ENCODE results near the gene YTHDC1. TPM values are rescaled to one million over a fixed set of nuclear protein-coding genes. Genes with fewer than 3 reads are reported as not detected.

Gene YTHDC1
- total and polyA plus RNA-seq, 2 of the 13 experiments (the other 11 are each of a cell fraction or from before 2014, with no cell fraction given): 37.3 to 56.8 TPM

- Histone ChIP-seq H3K4me3 (replicated peaks in 1 of 3; ENCODE audit: insufficient read depth in 1 of 3, low read depth in 2 of 3, low read length in 3 of 3) (no peak overlapping the region), H3K9me3 (ENCODE audit: low read length) (0 out of 2 replicates have a peak, but pooled peaks cover 10% of the 10 kb centered on the region), H4K20me1 (ENCODE audit: insufficient read depth, low read length) (no peaks in the 10 kb centered on the region), H3K79me2 (ENCODE audit: insufficient read depth, low read length) (no peaks in the 10 kb centered on the region), H3K9ac (ENCODE audit: insufficient read depth, low read depth, low read length) (no peak overlapping the region), H2AFZ (ENCODE audit: low read length) (no peak overlapping the region), H3K4me2 (ENCODE audit: low read depth, low read length) (no peak overlapping the region), H3K27me3 (ENCODE audit: control insufficient read depth in 1 of 2, insufficient read depth in 2 of 2, low read length in 2 of 2) (no peaks in the 10 kb centered on the region; a peak in 1 of 5 replicates), H3K36me3 (replicated peaks in 1 of 2; ENCODE audit: control insufficient read depth in 1 of 2, insufficient read depth in 2 of 2, low read length in 2 of 2) (no peaks in the 10 kb centered on the region), H3K27ac (ENCODE audit: extremely low read length, insufficient read depth, low read length) (no peak overlapping the region), H3K4me1 (ENCODE audit: insufficient read depth, low read length) (peaks cover 5% of the 10 kb centered on the region; the same call in 1 of the 2 replicates)
- in situ Hi-C loops (cut with HindIII; ENCODE audit: extremely low pct_ligation_motif_present, low pct_unique_long_range_greater_than_20kb): no loop called here
- DNase-seq (ENCODE audit: low spot score) (no peak), ATAC-seq (no peak), FAIRE-seq (no peak)
- WGBS (ENCODE audit: low lambda C conversion rate): 96% methylated on average over 2 of the region's 2 CpGs
- no TSS peak for BruUV-seq (replicated peaks)
- intact Hi-C loops (cut with micrococcal nuclease; ENCODE audit: unreplicated experiment): loop anchor here (1.0 to 5.0 kb wide), 3 partner anchors 104 to 1345 kb away; no protein-coding TSS in a partner anchor
- ChIA-PET POLR2A (no interaction called here), CTCF (ENCODE audit: low intra/inter-chr PET ratio, low total read pairs) (interaction anchor here (3.4 kb wide), 1 partner anchor 103 kb away, joined by 27 read pairs; no protein-coding TSS in a partner anchor)
- no peak for TF ChIP-seq DMTF1 (CRISPR knock-in tag; IDR thresholded peaks at IDR 0.05)
- no peak for TF ChIP-seq RFX5 (IDR thresholded peaks at IDR 0.05; ENCODE audit: low read depth, low read length)
Measured at GRCh38 chr4:68272380-68272779, 77.5 kb downstream of the YTHDC1 start.

DNA sequence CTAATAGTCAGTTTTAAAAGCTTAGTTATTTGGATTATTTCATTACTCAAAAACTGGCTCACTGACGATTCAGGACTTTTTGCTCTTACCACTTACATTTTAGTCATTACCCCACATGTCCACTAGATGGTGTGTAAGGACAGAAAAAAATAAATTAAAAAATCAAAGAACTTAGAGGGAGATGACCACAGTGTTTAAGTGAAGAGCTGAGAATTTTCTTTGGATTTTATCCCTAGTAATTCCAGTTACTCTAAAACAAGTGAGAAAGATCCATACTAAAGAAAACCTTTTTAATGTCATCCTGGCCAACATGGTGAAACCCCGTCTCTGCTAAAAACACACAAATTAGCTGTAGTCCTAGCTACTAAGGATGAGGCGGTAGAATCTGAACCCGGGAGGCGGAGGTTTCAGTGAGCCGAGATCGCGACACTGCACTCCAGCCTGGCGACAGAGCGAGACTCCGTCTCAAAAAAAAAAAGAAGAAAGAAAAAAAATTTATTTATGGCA lies 78.0 kb downstream of the YTHDC1 start:
- ChIA-PET CTCF (ENCODE audit: low intra/inter-chr PET ratio, low total read pairs) (interaction anchor here (3.4 kb wide), 1 partner anchor 104 kb away, joined by 27 read pairs; no protein-coding TSS in a partner anchor), POLR2A (no interaction called here)
- H3K4me1 ChIP-seq (ENCODE audit: insufficient read depth, low read length): peaks cover 10% of the 10 kb centered on the region; the same call in 1 of the 2 replicates
- 0 out of 2 replicates have a peak, but pooled peaks cover 10% of the 10 kb centered on the region for H3K9me3 ChIP-seq (ENCODE audit: low read length)
- peak; percentile 56 for DNase-seq (ENCODE audit: low spot score)
- H3K36me3 ChIP-seq (replicated peaks in 1 of 2; ENCODE audit: control insufficient read depth in 1 of 2, insufficient read depth in 2 of 2, low read length in 2 of 2): no peaks in the 10 kb centered on the region
- no peaks in the 10 kb centered on the region for H3K79me2 ChIP-seq (ENCODE audit: insufficient read depth, low read length)
- BruUV-seq (replicated peaks): no TSS peak
- intact Hi-C loops (cut with micrococcal nuclease; ENCODE audit: unreplicated experiment): loop anchor here (1.0 to 5.0 kb wide), 3 partner anchors 104 to 1345 kb away; no protein-coding TSS in a partner anchor
- no peaks in the 10 kb centered on the region; a peak in 1 of 5 replicates for H3K27me3 ChIP-seq (ENCODE audit: control insufficient read depth in 1 of 2, insufficient read depth in 2 of 2, low read length in 2 of 2)
- H4K20me1 ChIP-seq (ENCODE audit: insufficient read depth, low read length): no peaks in the 10 kb centered on the region
- no peak overlapping the region for H3K9ac ChIP-seq (ENCODE audit: insufficient read depth, low read depth, low read length)
- in situ Hi-C loops (cut with HindIII; ENCODE audit: extremely low pct_ligation_motif_present, low pct_unique_long_range_greater_than_20kb): no loop called here
- H3K4me2 ChIP-seq (ENCODE audit: low read depth, low read length): no peak overlapping the region
- peak; percentile 69 for FAIRE-seq
- WGBS (ENCODE audit: low lambda C conversion rate): 68% methylated on average over 11 of the region's 11 CpGs
- H3K27ac ChIP-seq (ENCODE audit: extremely low read length, insufficient read depth, low read length): no peak overlapping the region
- H3K4me3 ChIP-seq (replicated peaks in 1 of 3; ENCODE audit: insufficient read depth in 1 of 3, low read depth in 2 of 3, low read length in 3 of 3): no peak overlapping the region
- no peak overlapping the region for H2AFZ ChIP-seq (ENCODE audit: low read length)
- 0 out of 3 replicates have a peak, but pooled peaks have one; percentile 41 for ATAC-seq
- TF ChIP-seq SMC3 (IDR thresholded peaks at IDR 0.05; ENCODE audit: low read length) (peak; percentile 70), ISL2 (CRISPR knock-in tag; IDR thresholded peaks at IDR 0.05) (no peak), RBAK (CRISPR knock-in tag; IDR thresholded peaks at IDR 0.05) (no peak), CTCF (CRISPR knock-in tag; IDR thresholded peaks at IDR 0.05) (peak; percentile 62), POLR2G (IDR thresholded peaks at IDR 0.05; ENCODE audit: low read depth, low read length) (no peak), KLF16 (CRISPR knock-in tag; IDR thresholded peaks at IDR 0.05) (no peak)
- TF ChIP-seq, protein P1, sequence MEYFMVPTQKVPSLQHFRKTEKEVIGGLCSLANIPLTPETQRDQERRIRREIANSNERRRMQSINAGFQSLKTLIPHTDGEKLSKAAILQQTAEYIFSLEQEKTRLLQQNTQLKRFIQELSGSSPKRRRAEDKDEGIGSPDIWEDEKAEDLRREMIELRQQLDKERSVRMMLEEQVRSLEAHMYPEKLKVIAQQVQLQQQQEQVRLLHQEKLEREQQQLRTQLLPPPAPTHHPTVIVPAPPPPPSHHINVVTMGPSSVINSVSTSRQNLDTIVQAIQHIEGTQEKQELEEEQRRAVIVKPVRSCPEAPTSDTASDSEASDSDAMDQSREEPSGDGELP (IDR thresholded peaks at IDR 0.05; ENCODE audit: borderline replicate concordance, low read depth): no peak
